Activated T-helper 9 cell treated with anti-CD3 and anti-CD28 coated beads, Interleukin-2, amount 50 U/mL, for 16 hours (primary cell): Measurements from ENCODE around the gene CCR7.

Experiments used
- DNase-seq: peaks from one replicate; pipeline ENCODE4 v3.0.0-alpha.2; 2020; ENCODE audit warnings: low read depth

Gene CCR7, protein sequence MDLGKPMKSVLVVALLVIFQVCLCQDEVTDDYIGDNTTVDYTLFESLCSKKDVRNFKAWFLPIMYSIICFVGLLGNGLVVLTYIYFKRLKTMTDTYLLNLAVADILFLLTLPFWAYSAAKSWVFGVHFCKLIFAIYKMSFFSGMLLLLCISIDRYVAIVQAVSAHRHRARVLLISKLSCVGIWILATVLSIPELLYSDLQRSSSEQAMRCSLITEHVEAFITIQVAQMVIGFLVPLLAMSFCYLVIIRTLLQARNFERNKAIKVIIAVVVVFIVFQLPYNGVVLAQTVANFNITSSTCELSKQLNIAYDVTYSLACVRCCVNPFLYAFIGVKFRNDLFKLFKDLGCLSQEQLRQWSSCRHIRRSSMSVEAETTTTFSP

GRCh38 chr17:40564883-40565768 lies at the start of gene CCR7:
TSS of gene CCR7 (minus strand) at chr17:40565472. CDS start at chr17:40565409, 63 bp downstream.
- DNase-seq: peak; percentile 71

DNA sequence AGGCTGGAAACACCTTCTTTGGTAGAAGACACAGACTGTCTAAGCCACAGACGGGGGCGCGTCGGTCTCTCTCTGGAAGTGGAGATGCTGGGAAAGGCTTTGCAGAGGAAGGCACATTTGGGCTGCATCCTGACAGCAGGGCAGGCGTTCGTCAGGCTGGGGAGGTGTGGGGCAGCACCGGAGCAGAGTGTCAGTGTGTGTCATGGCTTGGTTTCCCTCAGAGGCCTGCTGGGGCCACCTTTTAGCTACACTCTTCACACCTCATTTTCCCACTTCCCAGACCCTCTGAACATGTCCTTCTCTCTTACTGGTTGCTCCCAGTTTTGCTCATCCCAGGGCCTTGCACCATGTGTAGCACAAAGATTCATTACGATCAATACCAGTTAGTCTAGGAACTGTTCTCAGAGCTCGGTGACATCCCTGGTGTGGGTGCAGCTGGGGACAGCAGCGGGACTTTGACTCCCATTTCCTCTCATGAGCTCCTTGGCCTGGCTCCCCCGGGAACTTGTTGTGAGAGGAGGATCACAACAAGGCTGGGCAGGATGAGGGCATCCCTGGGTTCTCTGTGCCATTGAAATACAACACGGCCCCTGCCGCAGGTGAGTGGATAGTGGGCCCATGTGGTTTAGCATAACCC lies 49.3 kb upstream of the CCR7 start:
- DNase-seq: no peak

DNA sequence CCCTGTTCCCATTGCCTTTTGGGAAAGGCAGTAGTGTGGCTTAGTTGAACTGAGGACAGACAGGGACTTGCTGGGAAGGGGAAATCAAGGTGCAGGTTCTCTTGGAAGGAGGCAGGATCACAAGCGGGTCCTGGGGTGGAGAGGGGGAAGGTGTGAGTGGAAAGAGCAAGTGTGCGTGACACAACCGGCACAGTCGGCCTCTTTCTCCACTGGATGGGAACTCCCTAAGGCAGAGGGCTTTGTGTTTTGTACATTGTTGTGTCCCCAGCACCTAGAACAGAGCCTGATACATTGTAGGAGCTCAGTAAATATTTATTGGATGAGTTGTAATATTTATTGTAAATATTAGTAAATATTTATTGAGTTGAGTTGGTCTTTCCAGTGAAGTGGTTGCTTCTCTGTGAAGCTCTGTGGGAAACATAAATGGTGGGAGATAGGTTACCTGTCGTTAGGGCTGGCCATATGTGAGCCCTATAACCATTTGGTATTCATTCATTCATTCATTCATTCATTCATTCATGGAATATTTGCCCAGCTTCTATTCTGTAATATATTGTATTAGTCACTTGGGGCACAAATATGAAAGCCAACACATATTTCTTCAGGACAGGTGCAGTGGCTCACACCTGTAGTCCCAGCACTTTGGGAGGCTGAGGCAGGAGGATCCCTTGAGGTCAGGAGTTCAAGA lies 48.3 kb upstream of the CCR7 start:
- DNase-seq: no peak

GRCh38 chr17:40612599-40613244 lies 47.5 kb upstream of the CCR7 start:
- peak; percentile 52 for DNase-seq

- DNase-seq: no peak
Observed at GRCh38 chr17:40611840-40612474, 46.7 kb upstream of the CCR7 start.

- no peak for DNase-seq
Observed at GRCh38 chr17:40610359-40610758, 45.1 kb upstream of the CCR7 start.

DNA sequence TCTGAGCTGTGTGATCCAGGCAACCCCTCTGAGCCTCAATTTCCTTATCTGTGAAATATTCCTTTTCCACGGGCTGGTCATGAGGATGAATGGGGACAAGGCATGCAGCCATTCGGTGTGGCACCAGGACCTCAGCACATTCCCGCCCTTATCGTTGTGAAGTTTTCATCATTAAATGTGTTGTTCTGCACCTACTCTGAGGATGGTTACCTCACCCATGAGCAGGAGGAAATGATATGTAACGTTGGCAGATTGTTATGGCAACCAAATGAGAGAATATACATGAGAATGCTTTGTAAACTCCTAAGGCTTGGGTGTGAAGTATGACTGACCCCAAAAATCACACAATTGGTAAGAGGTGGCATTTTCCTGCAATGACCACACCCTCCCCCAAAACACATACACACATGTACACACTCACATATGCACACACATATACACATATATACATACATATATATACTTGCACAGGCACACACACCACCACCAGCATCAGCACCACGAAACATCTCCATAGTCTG lies 42.8 kb upstream of the CCR7 start:
- no peak for DNase-seq

DNA sequence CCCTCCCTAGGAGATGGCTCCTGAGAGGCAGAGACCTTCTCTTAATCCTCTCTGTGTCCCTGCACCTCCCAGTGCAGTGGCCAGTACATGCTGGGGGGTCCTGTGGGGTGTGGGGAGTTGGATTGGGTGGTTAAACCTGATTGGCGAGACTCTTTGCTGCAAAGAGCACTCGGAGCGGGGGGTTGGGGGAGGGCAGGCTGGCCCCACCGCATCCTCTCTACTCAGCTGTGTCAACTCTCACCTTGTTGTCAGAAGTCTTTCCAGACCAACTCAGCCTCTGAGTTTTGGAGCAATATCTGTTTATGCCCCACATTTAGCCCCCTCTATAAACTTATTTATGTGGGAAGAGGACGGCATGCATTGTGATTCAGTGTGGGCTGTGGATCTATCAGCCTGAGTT lies 42.4 kb upstream of the CCR7 start:
- no peak for DNase-seq

DNA sequence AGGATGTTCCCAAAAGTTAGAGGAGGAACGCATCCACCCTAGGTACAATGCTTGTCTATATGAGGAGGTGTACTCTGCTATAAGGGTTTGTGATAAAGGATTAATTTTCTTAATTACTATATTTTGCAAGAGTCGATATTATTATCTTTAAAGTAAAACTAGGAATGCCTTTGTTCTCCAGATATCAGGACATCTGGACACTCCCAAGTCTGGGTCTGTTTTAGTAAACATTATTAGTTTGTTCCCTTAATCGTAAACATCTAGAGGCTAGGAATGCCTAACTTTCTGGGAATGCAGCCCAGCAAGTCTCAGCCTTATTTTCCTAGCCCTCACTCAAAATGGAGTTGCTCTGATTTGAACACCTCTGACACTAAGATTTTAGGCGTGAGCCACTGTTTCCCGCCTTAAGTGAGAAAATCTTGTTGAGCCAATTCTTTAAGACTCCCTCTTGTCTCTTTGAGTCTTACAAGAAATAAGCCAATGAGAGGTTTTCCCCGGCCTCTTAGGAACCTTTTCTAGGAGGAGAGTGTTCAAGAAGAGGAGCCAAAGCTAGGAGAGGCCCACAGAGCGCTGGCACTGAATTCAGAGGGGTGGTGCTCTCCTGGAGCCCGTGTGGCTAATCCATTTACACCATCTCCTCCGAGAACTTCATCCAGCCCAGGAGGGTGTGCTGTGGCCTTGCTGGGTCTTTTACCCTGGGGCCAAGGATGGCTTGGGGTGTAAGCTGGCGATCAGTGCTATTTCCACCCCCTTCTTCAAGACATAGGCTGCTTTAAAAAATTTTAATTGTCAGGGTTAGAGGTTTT lies 41.5 kb upstream of the CCR7 start:
- no peak for DNase-seq

DNA sequence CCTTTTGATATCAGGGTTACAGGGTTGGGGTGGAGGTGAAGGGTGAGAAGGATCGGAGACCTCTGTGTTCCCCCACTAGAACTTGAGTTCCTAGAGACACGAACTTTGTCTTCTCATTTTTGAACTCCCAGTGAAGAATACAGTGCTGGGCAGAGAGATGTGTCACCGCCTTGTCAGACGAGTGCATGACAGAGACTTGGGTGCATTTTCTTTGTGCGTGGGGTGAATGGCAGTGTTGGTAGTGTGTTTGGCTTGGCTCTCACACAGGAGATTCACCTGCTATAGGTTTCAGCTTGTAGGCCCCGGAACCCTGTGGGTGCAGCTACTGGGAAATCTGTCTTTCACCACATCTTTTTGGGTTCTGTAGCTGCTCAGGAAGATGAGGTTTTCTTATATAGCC lies 40.0 kb upstream of the CCR7 start:
- DNase-seq: peak; percentile 60

GRCh38 chr17:40604327-40605080 lies 39.2 kb upstream of the CCR7 start:
- no peak for DNase-seq

- peak; percentile 68 for DNase-seq
Observed at GRCh38 chr17:40602445-40603443, 37.5 kb upstream of the CCR7 start.

- DNase-seq: no peak
Observed at GRCh38 chr17:40600486-40601046, 35.3 kb upstream of the CCR7 start.

DNA sequence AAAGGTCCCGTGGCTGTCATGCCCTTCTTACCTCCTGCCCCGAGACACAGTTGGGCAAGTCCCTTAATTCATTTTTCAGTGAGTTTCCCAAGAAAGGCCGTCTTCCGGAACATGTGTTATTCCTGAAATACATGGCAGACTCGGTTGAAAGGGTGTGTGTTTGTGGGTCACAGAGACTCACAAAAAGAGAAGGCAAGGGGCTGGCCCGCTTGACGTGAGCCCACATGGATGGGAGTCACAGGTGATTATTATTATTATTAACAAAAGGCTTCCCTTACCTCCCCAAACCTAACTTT lies 34.1 kb upstream of the CCR7 start:
- DNase-seq: no peak

- peak; percentile 78 for DNase-seq
Observed at GRCh38 chr17:40598619-40599467, 33.6 kb upstream of the CCR7 start.

DNA sequence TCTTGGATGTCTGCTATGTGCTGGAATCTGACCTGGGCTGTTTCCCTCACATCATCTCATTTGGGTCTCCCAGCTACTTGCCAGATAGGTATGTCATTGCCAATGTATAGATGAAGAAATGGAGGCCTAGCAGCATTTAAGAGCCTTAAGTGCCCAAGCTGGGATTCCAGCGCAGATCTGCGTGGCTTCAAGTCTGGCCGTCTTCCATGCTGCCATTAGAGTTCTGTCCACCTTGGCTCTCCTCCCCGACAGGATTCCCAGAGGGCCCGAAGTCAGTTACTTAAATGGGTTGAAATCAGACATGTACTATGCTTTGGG lies 33.0 kb upstream of the CCR7 start:
- DNase-seq: no peak
